Measurements from ENCODE around the gene PIGA.
A peak's percentile ranks its signal among the peaks of the same experiment; 100 is the strongest.

PIGA gene

GRCh38 chrX:15340867-15341266 lies 5.5 kb upstream of the PIGA start:
- Histone ChIP-seq H3K27ac (ENCODE audit: extremely low read depth, low read depth, low read length) (no peak overlapping the region), H3K4me3 (ENCODE audit: low read depth, low read length) (no peak overlapping the region), H3K9me3 (ENCODE audit: control insufficient read depth, insufficient read depth, low read depth, low read length) (no peaks in the 10 kb centered on the region), H3K4me1 (ENCODE audit: control insufficient read depth, insufficient read depth, low read length) (no peaks in the 10 kb centered on the region), H3K36me3 (ENCODE audit: control insufficient read depth in 2 of 2, insufficient read depth in 1 of 2, low read length in 2 of 2) (no peaks in the 10 kb centered on the region)
- ChIA-PET POLR2A (no interaction called here), CTCF (interaction anchor here (0.6 to 0.8 kb wide), 2 partner anchors 9 to 327 kb away, joined by 3 to 7 read pairs; no protein-coding TSS in a partner anchor)
- TF ChIP-seq ZNF221 (tag by site-specific recombination; IDR thresholded peaks at IDR 0.05; ENCODE audit: borderline replicate concordance) (no peak), BCL6B (tag by site-specific recombination; IDR thresholded peaks at IDR 0.05) (no peak), ZNF341 (tag by site-specific recombination; IDR thresholded peaks at IDR 0.05; ENCODE audit: low read depth) (peak; percentile 50), ZNF530 (tag by site-specific recombination; IDR thresholded peaks at IDR 0.05; ENCODE audit: low read depth) (no peak)

GRCh38 chrX:15336023-15336413 lies 695 bp upstream of the PIGA start:
- CTCF ChIA-PET, result interaction anchor here (0.6 to 1.2 kb wide), 2 partner anchors 26 to 230 kb away, joined by 3 to 4 read pairs; no protein-coding TSS in a partner anchor
- POLR2A ChIA-PET, result no interaction called here
- no peak overlapping the region for H3K27ac ChIP-seq (ENCODE audit: extremely low read depth, low read depth, low read length)
- peaks cover 5 to 14% of the 10 kb centered on the region in 2 experiments; a peak in 2 of 3 replicates for H3K36me3 ChIP-seq (ENCODE audit: control insufficient read depth in 2 of 2, insufficient read depth in 1 of 2, low read length in 2 of 2)
- no peaks in the 10 kb centered on the region for H3K9me3 ChIP-seq (ENCODE audit: control insufficient read depth, insufficient read depth, low read depth, low read length)
- no peak for TF ChIP-seq ZNF423 (tag by site-specific recombination; IDR thresholded peaks at IDR 0.05)
- no peak for TF ChIP-seq ZBTB1 (tag by site-specific recombination; IDR thresholded peaks at IDR 0.05)
- TF ChIP-seq IKZF3 (tag by site-specific recombination; IDR thresholded peaks at IDR 0.05), result no peak
- peak; percentile 81 for TF ChIP-seq PRDM1 (tag by site-specific recombination; IDR thresholded peaks at IDR 0.05)
- TF ChIP-seq SCRT2 (tag by site-specific recombination; IDR thresholded peaks at IDR 0.05), result no peak
- TF ChIP-seq ZNF747 (tag by site-specific recombination; IDR thresholded peaks at IDR 0.05), result no peak
- no peak for TF ChIP-seq ZNF274 (IDR thresholded peaks at IDR 0.05; ENCODE audit: low read length)
- no peak for TF ChIP-seq ZNF274 (tag by site-specific recombination; IDR thresholded peaks at IDR 0.05; ENCODE audit: borderline replicate concordance)
- TF ChIP-seq ZBTB17 (tag by site-specific recombination; IDR thresholded peaks at IDR 0.05), result peak; percentile 77
- TF ChIP-seq ZNF335 (tag by site-specific recombination; conservative IDR thresholded peaks at IDR 0.05), result no peak; the same call in 1 of the 2 replicates
- no peak for TF ChIP-seq ZNF548 (tag by site-specific recombination; IDR thresholded peaks at IDR 0.05)
- no peak for TF ChIP-seq GFI1B (tag by site-specific recombination; IDR thresholded peaks at IDR 0.05)
- no peak for TF ChIP-seq ZNF658 (tag by site-specific recombination; IDR thresholded peaks at IDR 0.05)
- no peak for TF ChIP-seq GLIS2 (tag by site-specific recombination; IDR thresholded peaks at IDR 0.05)
- no peak for TF ChIP-seq ZNF169 (tag by site-specific recombination; IDR thresholded peaks at IDR 0.05)
- TF ChIP-seq ZBTB21 (tag by site-specific recombination; IDR thresholded peaks at IDR 0.05), result peak; percentile 60
- peak; percentile 59; the same call in 1 of the 2 replicates for TF ChIP-seq PRDM10 (tag by site-specific recombination; IDR thresholded peaks at IDR 0.05)
- TF ChIP-seq ZNF629 (tag by site-specific recombination; IDR thresholded peaks at IDR 0.05), result peak; percentile 46
- no peak for TF ChIP-seq ZNF202 (tag by site-specific recombination; IDR thresholded peaks at IDR 0.05; ENCODE audit: borderline replicate concordance)
- H3K4me3 ChIP-seq (ENCODE audit: low read depth, low read length), result peak overlapping the region; percentile 38
- no peaks in the 10 kb centered on the region for H3K4me1 ChIP-seq (ENCODE audit: control insufficient read depth, insufficient read depth, low read length)
